ENCODE measurements around the gene DCP1A. TPM values are rescaled to one million over a fixed set of nuclear protein-coding genes. Genes with fewer than 3 reads are reported as not detected.

Gene DCP1A
- total RNA-seq, 4 donors from 2014 or later: 20.9 to 30.6 (median 23.3) TPM

GRCh38 chr3:53288214-53288613 lies 59.1 kb downstream of the DCP1A start:
- Histone ChIP-seq H3K9me3 (no peaks in the 10 kb centered on the region), H3K27ac (no peak overlapping the region), H3K4me3 (replicated peaks in 1 of 3) (no peak overlapping the region), H3K27me3 (no peaks in the 10 kb centered on the region), H3K4me1 (peaks cover 0 to 5% of the 10 kb centered on the region in 2 donors), H3K36me3 (peaks cover 12 to 27% of the 10 kb centered on the region in 2 donors)
- TF ChIP-seq POLR2A (IDR thresholded peaks at IDR 0.05): no peak
- TF ChIP-seq CTCF (IDR thresholded peaks at IDR 0.05): no peak
- intact Hi-C loops (cut with DNase I): no loop called here
- DNase-seq: no peak
- 84 to 85% methylated on average over 4 of the region's 4 CpGs for WGBS, 2 donors

- TF ChIP-seq CTCF (IDR thresholded peaks at IDR 0.05) (no peak), POLR2A (IDR thresholded peaks at IDR 0.05) (no peak)
- peak; percentile 67 to 79 for DNase-seq
- Histone ChIP-seq H3K36me3 (peaks cover 12 to 20% of the 10 kb centered on the region in 2 donors), H3K4me1 (peaks cover 0 to 5% of the 10 kb centered on the region in 2 donors), H3K27me3 (no peaks in the 10 kb centered on the region), H3K9me3 (no peaks in the 10 kb centered on the region), H3K27ac (peak overlapping the region; percentile 14 to 65 (median 45)), H3K4me3 (replicated peaks in 1 of 3) (no peak overlapping the region)
- intact Hi-C loops (cut with DNase I): no loop called here
- WGBS, 2 donors: 31 to 71% methylated on average over 4 of the region's 4 CpGs
These were observed 60.2 kb downstream of the DCP1A start for GRCh38 chr3:53287131-53287629.

- peak overlapping the region; percentile 14 to 65 (median 45) for H3K27ac ChIP-seq
- 50 to 64% methylated on average over 1 of the region's 1 CpG for WGBS, 2 donors
- DNase-seq: no peak
These were observed 60.6 kb downstream of the DCP1A start for GRCh38 chr3:53286727-53287126.

GRCh38 chr3:53282581-53282980 lies 64.8 kb downstream of the DCP1A start:
- TF ChIP-seq POLR2A (IDR thresholded peaks at IDR 0.05): no peak
- TF ChIP-seq CTCF (IDR thresholded peaks at IDR 0.05): no peak
- Histone ChIP-seq H3K4me1 (peaks cover 0 to 5% of the 10 kb centered on the region in 2 donors), H3K36me3 (peaks cover 6 to 9% of the 10 kb centered on the region in 2 donors), H3K27ac (no peak overlapping the region), H3K27me3 (no peaks in the 10 kb centered on the region), H3K9me3 (no peaks in the 10 kb centered on the region), H3K4me3 (replicated peaks in 1 of 3) (no peak overlapping the region)
- 95 to 97% methylated on average over 8 of the region's 8 CpGs for WGBS, 2 donors
- intact Hi-C loops (cut with DNase I): no loop called here
- DNase-seq: no peak

More at GRCh38 chr3:53286727-53287126, 60.6 kb downstream of the DCP1A start:
- H3K4me1 ChIP-seq: peaks cover 0 to 5% of the 10 kb centered on the region in 2 donors
- no peaks in the 10 kb centered on the region for H3K27me3 ChIP-seq
- intact Hi-C loops (cut with DNase I): no loop called here
- H3K9me3 ChIP-seq: no peaks in the 10 kb centered on the region
- peaks cover 8 to 17% of the 10 kb centered on the region in 2 donors for H3K36me3 ChIP-seq
- TF ChIP-seq POLR2A (IDR thresholded peaks at IDR 0.05) (no peak), CTCF (IDR thresholded peaks at IDR 0.05) (no peak)
- H3K4me3 ChIP-seq (replicated peaks in 1 of 3): no peak overlapping the region

GRCh38 chr3:53278667-53279066 lies 68.7 kb downstream of the DCP1A start:
- WGBS, 2 donors: 79 to 92% methylated on average over 4 of the region's 4 CpGs
- H3K27me3 ChIP-seq: no peaks in the 10 kb centered on the region

More at GRCh38 chr3:53278667-53279066, 68.7 kb downstream of the DCP1A start:
- no peak for DNase-seq
- Histone ChIP-seq H3K9me3 (no peaks in the 10 kb centered on the region), H3K27ac (no peak overlapping the region), H3K4me1 (peaks cover 16 to 21% of the 10 kb centered on the region in 2 donors), H3K36me3 (peaks cover 0 to 3% of the 10 kb centered on the region in 2 donors), H3K4me3 (replicated peaks in 1 of 3) (no peak overlapping the region)
- no peak for TF ChIP-seq POLR2A (IDR thresholded peaks at IDR 0.05)
- intact Hi-C loops (cut with DNase I): no loop called here

Data from thyroid gland (tissue), 4 donors.